GM12878 (cell line): ENCODE measurements around the gene ILKAP. TPM values are rescaled to one million over a fixed set of nuclear protein-coding genes. Genes with fewer than 3 reads are reported as not detected.
A peak's percentile ranks its signal among the peaks of the same experiment; 100 is the strongest.

Experiments used
- ASH2L ChIP-seq: fragments of 300-600, 200-600 bp; sonication (generic); IDR thresholded peaks from 2 replicates; pipeline ENCODE4 v1.6.1; 2017; ENCODE audit warnings: low read depth, mild to moderate bottlenecking, borderline replicate concordance
- BHLHE40 ChIP-seq, 2 experiments: fragments of 450-650 bp in 1 of 2; IDR thresholded peaks; 2 replicates each; pipeline ENCODE4 v1.6.1; 2011 to 2017; ENCODE audit warnings: low read depth in 2 of 2, borderline replicate concordance in 1 of 2, improper control_type of control experiment in 1 of 2, low read length in 1 of 2, mild to moderate bottlenecking in 1 of 2
- CREM ChIP-seq: IDR thresholded peaks from 2 replicates; pipeline ENCODE4 v1.6.1; 2014; ENCODE audit warnings: antibody characterized with exemption, low read depth
- E2F4 ChIP-seq: IDR thresholded peaks from 2 replicates; pipeline ENCODE4 v1.6.1; 2012; ENCODE audit warnings: low read depth, low read length, improper control_type of control experiment
- EGR1 ChIP-seq, 2 experiments: IDR thresholded peaks; 1 replicate in 1 of 2; 2 replicates in 1 of 2; pipeline ENCODE4 v1.6.1; 2011 to 2012; ENCODE audit warnings: low read depth in 2 of 2, low read length in 2 of 2, borderline replicate concordance in 1 of 2, mild to moderate bottlenecking in 1 of 2, moderate library complexity in 1 of 2
- EP300 ChIP-seq, 2 experiments: fragments of 150-350 bp in 1 of 2; IDR thresholded peaks; 2 replicates each; pipeline ENCODE4 v1.6.1; 2011 to 2012; ENCODE audit warnings: low read depth in 2 of 2, low read length in 2 of 2, borderline replicate concordance in 1 of 2, improper control_type of control experiment in 1 of 2, inconsistent platforms in 1 of 2; ENCODE audit not compliant: control insufficient read depth in 1 of 2
- HSF1 ChIP-seq: fragments of 150-350 bp; IDR thresholded peaks from 2 replicates; pipeline ENCODE4 v1.6.1; 2014; ENCODE audit warnings: mild to moderate bottlenecking, low read depth, low read length
- LARP7 ChIP-seq: fragments of 450-650 bp; IDR thresholded peaks from 2 replicates; pipeline ENCODE4 v1.6.1; 2017; ENCODE audit warnings: mild to moderate bottlenecking
- NFYA ChIP-seq: IDR thresholded peaks from 2 replicates; pipeline ENCODE4 v1.6.1; 2011; ENCODE audit warnings: low read depth, mild to moderate bottlenecking, low read length, improper control_type of control experiment, borderline replicate concordance
- NR2F1 ChIP-seq: fragments of 450-650 bp; conservative IDR thresholded peaks from 2 replicates; pipeline ENCODE4 v1.6.1; 2017; ENCODE audit warnings: mild to moderate bottlenecking
- PAX5 ChIP-seq: IDR thresholded peaks from 2 replicates; pipeline ENCODE4 v1.6.1; 2011; ENCODE audit warnings: low read depth, low read length, borderline replicate concordance
- POU2F2 ChIP-seq: IDR thresholded peaks from 3 replicates; pipeline ENCODE4 v1.6.1; 2011; ENCODE audit warnings: low read depth, mild to moderate bottlenecking, low read length, borderline replicate concordance
- RAD51 ChIP-seq: fragments of 450-650 bp; IDR thresholded peaks from 2 replicates; pipeline ENCODE4 v1.6.1; 2016; ENCODE audit warnings: moderate library complexity, mild to moderate bottlenecking, inconsistent platforms
- RELB ChIP-seq: fragments of 450-650 bp; IDR thresholded peaks from 2 replicates; pipeline ENCODE4 v1.6.1; 2017; ENCODE audit warnings: low read depth, mild to moderate bottlenecking, moderate library complexity
- SKIL ChIP-seq: fragments of 450-650 bp; IDR thresholded peaks from 2 replicates; pipeline ENCODE4 v1.6.1; 2017; ENCODE audit warnings: mild to moderate bottlenecking, low read depth, inconsistent platforms; ENCODE audit not compliant: poor library complexity, severe bottlenecking
- SMARCA5 ChIP-seq: fragments of 450-650 bp; IDR thresholded peaks from 2 replicates; pipeline ENCODE4 v1.6.1; 2017; ENCODE audit warnings: mild to moderate bottlenecking
- SUPT20H ChIP-seq: IDR thresholded peaks from 2 replicates; pipeline ENCODE4 v1.6.1; 2011; ENCODE audit warnings: low read depth, mild to moderate bottlenecking, low read length, moderate library complexity, borderline replicate concordance; ENCODE audit not compliant: control insufficient read depth
- USF2 ChIP-seq: IDR thresholded peaks from 2 replicates; pipeline ENCODE4 v1.6.1; 2011; ENCODE audit warnings: low read depth, low read length, improper control_type of control experiment, borderline replicate concordance
- ZNF207 ChIP-seq: fragments of 450-650 bp; IDR thresholded peaks from 2 replicates; pipeline ENCODE4 v1.6.1; 2014; ENCODE audit warnings: antibody characterized with exemption, mild to moderate bottlenecking, borderline replicate concordance
- ZNF622 ChIP-seq: fragments of 450-650 bp; IDR thresholded peaks from 2 replicates; pipeline ENCODE4 v1.6.1; 2017; ENCODE audit warnings: mild to moderate bottlenecking, inconsistent platforms
- ZSCAN29 ChIP-seq: fragments of 450-650 bp; IDR thresholded peaks from 2 replicates; pipeline ENCODE4 v1.6.1; 2017; ENCODE audit warnings: mild to moderate bottlenecking, moderate library complexity
- polyA plus RNA-seq, 11 experiments: library from polyadenylated mRNA; depleted of rRNA in 4 of 11; unstranded in 6 of 11; stranded (reverse) in 5 of 11; fragments of >200 nt; fragmentation: Nextera tagmentation in 4 of 11; fragmentation: Illumina TruSeq in 1 of 11; extraction: Ambion mirVana in 4 of 11; extraction: Trizol in 1 of 11; gene quantifications; 1 replicate in 1 of 11; 2 replicates in 10 of 11; pipeline versions ENCODE4 v1.2.1 to v1.2.3, GENCODE V29; 2011 to 2016; ENCODE audit warnings: inconsistent platforms in 2 of 11, missing spikeins in 2 of 11, low read depth in 1 of 11
- total RNA-seq, 4 experiments: library from RNA; depleted of rRNA in 3 of 4; stranded (reverse); fragments of >200 nt in 3 of 4; fragmentation: Illumina TruSeq in 1 of 4; extraction: Trizol in 1 of 4; gene quantifications; 2 replicates each; pipeline versions ENCODE4 v1.2.1 to v1.2.3, GENCODE V29; 2013 to 2021

Gene ILKAP
- total and polyA plus RNA-seq, 10 of the 15 experiments (the other 5 are each of a cell fraction or from before 2014, with no cell fraction given) = 4.2 to 65.3 (median 37.3) TPM

GRCh38 chr2:238203094-238203972, at the start of gene ILKAP (continued):
- 0 out of 2 replicates have a peak, but pooled peaks have one; percentile 66 for TF ChIP-seq ASH2L
- TF ChIP-seq SMARCA5 = 0 out of 2 replicates have a peak, but pooled peaks have one; percentile 10
- no peak for TF ChIP-seq SKIL
- 0 out of 3 replicates have a peak, but pooled peaks have one; percentile 11 for TF ChIP-seq POU2F2
- TF ChIP-seq SUPT20H = no peak
- no peak for TF ChIP-seq HSF1
- no peak for TF ChIP-seq ZSCAN29
- peak; percentile 95 for TF ChIP-seq LARP7
- peak in 1 of 2 experiments; percentile 56; a peak in 1 of 3 replicates for TF ChIP-seq EGR1 (IDR thresholded peaks at IDR 0.05; ENCODE audit: borderline replicate concordance in 1 of 2, low read depth in 2 of 2, low read length in 2 of 2)
- TF ChIP-seq RAD51 = no peak
- no peak for TF ChIP-seq ZNF622
- TF ChIP-seq CREM = no peak
- 0 out of 2 replicates have a peak, but pooled peaks have one; percentile 37 for TF ChIP-seq E2F4
- no peak for TF ChIP-seq PAX5
- no peak for TF ChIP-seq RELB
- TF ChIP-seq BHLHE40 (IDR thresholded peaks at IDR 0.05; ENCODE audit: borderline replicate concordance in 1 of 2, low read depth in 2 of 2, low read length in 1 of 2) = peak; percentile 81 to 98
- no peak for TF ChIP-seq NFYA
- TF ChIP-seq EP300 (IDR thresholded peaks at IDR 0.05; ENCODE audit: borderline replicate concordance in 1 of 2, control insufficient read depth in 1 of 2, low read depth in 2 of 2, low read length in 2 of 2) = no peak
- no peak for TF ChIP-seq ZNF207
- 0 out of 2 replicates have a peak, but pooled peaks have one; percentile 33 for TF ChIP-seq NR2F1
- no peak for TF ChIP-seq USF2
